Brain microvascular endothelial cell (primary cell): ENCODE data around the gene SOX9.
"Not testable (repeated sequence)": the region's sequence is repeated elsewhere in the genome, so short reads cannot be mapped to it uniquely, and the experiment has no call there.

Experiments
- DNase-seq: peaks from one replicate; pipeline ENCODE4 v3.0.0-alpha.2; 2020
- H3K27ac ChIP-seq: fragments of 250-450 bp; sonication (Bioruptor Pico); 2 replicates; pipeline ENCODE4 v1.5.1; 2020; ENCODE audit warnings: mild to moderate bottlenecking, moderate library complexity
- H3K27me3 ChIP-seq: fragments of 250-450 bp; sonication (Bioruptor Pico); replicated peaks from 2 replicates; pipeline ENCODE4 v1.5.1; 2020; ENCODE audit warnings: mild to moderate bottlenecking
- H3K36me3 ChIP-seq: fragments of 250-450 bp; sonication (Bioruptor Pico); replicated peaks from 2 replicates; pipeline ENCODE4 v1.5.1; 2020; ENCODE audit warnings: mild to moderate bottlenecking
- H3K4me3 ChIP-seq: 2 replicates; pipeline ENCODE4 v1.5.1; 2011; ENCODE audit warnings: low read depth, mild to moderate bottlenecking, control low read depth, low read length, moderate library complexity
- in situ Hi-C: cut with HindIII; loops from 2 replicates; pipeline ENCODE4 v1.10.0; 2017; ENCODE audit warnings: low sequenced_read_pairs, low pct_ligation_motif_present
- TF ChIP-seq, protein P1 (sequence below): IDR thresholded peaks from 2 replicates; pipeline ENCODE4 v1.5.1; 2011; ENCODE audit warnings: low read depth, mild to moderate bottlenecking, moderate library complexity, low read length, control low read depth, inconsistent platforms; ENCODE audit errors: missing control alignments

SOX9 gene

DNA sequence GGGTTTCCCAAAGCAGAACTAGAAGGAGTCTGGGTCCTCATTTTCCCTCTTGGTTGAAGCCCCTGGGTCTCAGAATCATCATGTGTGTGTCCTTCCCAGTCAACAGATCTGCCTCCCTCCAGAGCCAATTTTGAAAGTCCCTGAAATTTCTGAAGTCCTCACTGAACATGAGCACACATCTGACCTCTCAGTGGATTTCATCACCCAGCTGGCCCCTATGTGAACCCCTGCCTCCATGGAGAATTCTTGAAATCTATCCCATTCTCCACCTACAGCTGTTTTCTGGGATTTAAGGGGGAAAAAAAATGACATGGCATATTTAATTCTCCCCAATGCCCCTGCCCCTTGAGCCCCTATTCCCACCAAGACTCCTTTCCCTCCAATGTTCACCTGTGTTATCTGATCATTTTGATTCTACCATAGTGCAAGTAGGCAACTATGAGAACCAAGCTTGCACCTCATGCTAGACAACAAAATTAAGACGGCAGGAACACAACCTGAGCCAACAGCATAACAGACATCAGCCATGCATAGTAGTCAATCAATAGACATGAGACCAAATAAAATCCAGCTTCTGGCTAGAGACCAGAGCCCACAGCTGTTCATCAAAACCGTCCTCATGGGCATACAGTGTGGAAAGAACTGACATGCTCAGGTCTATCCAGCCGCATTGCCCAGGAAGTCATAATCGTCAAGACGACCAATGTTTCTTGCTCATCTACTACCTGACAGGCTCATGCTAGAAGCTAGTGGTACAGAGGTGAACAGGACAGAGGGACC lies 14.9 kb downstream of the SOX9 start:
- Histone ChIP-seq H3K27ac (no peak overlapping the region), H3K27me3 (no peaks in the 10 kb centered on the region), H3K4me3 (no peak overlapping the region), H3K36me3 (no peaks in the 10 kb centered on the region)
- TF ChIP-seq, protein P1, sequence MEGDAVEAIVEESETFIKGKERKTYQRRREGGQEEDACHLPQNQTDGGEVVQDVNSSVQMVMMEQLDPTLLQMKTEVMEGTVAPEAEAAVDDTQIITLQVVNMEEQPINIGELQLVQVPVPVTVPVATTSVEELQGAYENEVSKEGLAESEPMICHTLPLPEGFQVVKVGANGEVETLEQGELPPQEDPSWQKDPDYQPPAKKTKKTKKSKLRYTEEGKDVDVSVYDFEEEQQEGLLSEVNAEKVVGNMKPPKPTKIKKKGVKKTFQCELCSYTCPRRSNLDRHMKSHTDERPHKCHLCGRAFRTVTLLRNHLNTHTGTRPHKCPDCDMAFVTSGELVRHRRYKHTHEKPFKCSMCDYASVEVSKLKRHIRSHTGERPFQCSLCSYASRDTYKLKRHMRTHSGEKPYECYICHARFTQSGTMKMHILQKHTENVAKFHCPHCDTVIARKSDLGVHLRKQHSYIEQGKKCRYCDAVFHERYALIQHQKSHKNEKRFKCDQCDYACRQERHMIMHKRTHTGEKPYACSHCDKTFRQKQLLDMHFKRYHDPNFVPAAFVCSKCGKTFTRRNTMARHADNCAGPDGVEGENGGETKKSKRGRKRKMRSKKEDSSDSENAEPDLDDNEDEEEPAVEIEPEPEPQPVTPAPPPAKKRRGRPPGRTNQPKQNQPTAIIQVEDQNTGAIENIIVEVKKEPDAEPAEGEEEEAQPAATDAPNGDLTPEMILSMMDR = no peak
- no peak for DNase-seq
- in situ Hi-C loops = loop anchor here (25.0 kb wide), 1 partner anchor 402 kb away; no protein-coding TSS in a partner anchor

DNA sequence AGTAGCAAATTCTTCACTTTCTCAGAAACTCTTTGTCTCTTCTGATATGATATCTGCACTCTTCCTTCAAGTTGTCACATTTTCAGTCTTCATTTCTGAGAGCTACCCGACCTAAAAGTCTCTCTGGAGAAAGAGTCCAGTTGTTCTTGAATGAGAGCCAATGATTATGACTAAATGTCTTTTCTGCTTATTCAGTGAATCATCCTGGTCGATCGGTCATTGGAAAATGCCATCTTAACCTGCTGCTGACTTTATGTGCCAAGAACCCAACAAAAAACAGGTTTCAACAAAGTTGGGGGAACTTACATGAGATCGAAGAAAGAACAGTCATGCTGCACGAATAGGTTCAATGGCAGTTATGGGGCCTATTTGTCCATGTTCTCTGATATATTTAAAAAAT lies 15.9 kb downstream of the SOX9 start:
- DNase-seq = peak; percentile 72
- in situ Hi-C loops = loop anchor here (25.0 kb wide), 1 partner anchor 401 kb away; no protein-coding TSS in a partner anchor
- H3K27me3 ChIP-seq = no peaks in the 10 kb centered on the region

DNA sequence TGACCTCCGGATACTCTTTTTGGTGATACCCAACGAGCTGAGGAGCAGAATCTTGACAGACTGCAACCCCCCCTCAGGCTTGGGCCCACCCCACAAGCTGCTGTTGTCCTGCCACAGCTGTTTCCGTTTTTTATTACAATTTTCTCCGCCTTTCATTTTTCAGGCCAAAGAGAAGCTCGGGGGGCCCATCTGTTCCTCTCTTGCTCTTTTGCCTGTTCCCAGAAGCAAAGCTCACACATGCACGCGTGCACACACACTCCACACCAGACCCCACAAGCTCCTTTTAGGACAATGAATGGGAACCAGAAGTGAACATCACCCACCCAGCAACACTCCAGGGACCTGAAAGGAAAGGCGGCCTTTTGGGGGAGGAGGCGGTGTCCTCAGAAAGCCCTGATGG lies 16.3 kb downstream of the SOX9 start:
- in situ Hi-C loops = loop anchor here (25.0 kb wide), 1 partner anchor 400 kb away; no protein-coding TSS in a partner anchor
- no peaks in the 10 kb centered on the region for H3K27me3 ChIP-seq
- TF ChIP-seq, protein P1 = no peak
- H3K36me3 ChIP-seq = no peaks in the 10 kb centered on the region
- no peak overlapping the region for H3K4me3 ChIP-seq
- H3K27ac ChIP-seq = no peak overlapping the region
- no peak for DNase-seq

More for the DNA sequence above, 15.9 kb downstream of the SOX9 start:
- Histone ChIP-seq H3K27ac (no peak overlapping the region), H3K36me3 (no peaks in the 10 kb centered on the region), H3K4me3 (no peak overlapping the region)
- TF ChIP-seq, protein P1 = no peak

DNA sequence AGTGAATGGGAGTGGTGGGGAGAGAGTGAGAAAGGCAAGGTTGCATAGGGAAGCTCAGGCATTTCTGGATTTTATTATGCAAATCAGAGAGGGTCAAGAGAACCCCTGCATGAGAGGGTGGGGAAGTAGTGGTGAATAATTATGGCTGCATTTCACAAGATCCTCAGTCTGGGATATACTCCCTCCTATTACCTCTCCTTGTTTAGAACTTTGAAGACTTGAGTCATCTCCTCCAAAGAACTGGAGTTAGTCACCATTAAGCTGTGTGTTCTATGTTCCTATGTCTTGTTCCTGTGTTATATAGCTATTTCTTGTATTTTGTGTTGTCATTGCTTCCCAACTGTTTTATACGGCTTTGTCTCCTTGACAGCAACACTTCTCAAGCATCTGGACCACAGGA lies 18.4 kb downstream of the SOX9 start:
- TF ChIP-seq, protein P1 = no peak
- Histone ChIP-seq H3K36me3 (no peaks in the 10 kb centered on the region), H3K4me3 (no peak overlapping the region), H3K27ac (no peak overlapping the region), H3K27me3 (no peaks in the 10 kb centered on the region)
- in situ Hi-C loops = loop anchor here (25.0 kb wide), 1 partner anchor 398 kb away; no protein-coding TSS in a partner anchor
- DNase-seq = no peak

DNA sequence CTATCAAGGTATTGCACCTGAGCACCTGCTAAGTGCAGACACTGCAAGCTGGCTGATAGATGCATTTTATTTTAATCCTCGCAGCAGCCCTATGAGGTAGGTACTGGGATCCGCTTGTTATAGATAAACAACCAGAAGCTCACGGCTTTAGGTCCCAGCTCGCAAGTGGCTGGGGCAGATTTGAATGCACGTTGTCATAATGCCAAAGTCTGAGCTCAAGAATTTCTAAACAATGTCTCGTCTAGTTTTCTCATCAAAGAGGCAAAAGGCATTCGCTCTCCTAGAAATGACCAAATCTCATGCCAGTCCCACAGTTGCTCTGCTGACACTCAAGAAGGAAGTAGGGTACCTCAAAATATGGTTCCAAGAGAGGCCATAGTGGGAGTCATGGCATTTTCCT lies 20.5 kb downstream of the SOX9 start:
- TF ChIP-seq, protein P1 = no peak
- in situ Hi-C loops = loop anchor here (25.0 kb wide), 1 partner anchor 396 kb away; no protein-coding TSS in a partner anchor

DNA sequence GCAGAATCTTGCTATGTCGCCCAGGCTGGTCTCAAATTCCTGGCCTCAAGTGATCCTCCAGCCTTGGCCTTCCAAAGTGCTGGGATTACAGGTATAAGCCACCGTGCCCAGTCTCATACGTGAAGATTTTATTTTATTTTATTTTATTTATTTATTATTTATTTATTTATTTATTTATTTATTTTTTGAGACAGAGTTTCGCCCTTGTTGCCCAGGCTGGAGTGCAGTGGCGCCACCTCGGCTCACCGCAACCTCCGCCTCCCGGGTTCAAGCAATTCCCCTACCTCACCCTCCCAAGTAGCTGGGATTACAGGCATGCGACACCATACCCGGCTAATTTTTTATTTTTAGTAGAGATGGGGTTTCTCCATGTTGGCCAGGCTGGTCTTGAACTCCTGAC lies 21.3 kb downstream of the SOX9 start:
- DNase-seq, H3K27me3 ChIP-seq, H3K27ac ChIP-seq, H3K4me3 ChIP-seq, H3K36me3 ChIP-seq: not testable (repeated sequence)
- in situ Hi-C loops = loop anchor here (25.0 kb wide), 1 partner anchor 395 kb away; no protein-coding TSS in a partner anchor

More for the DNA sequence above, 20.5 kb downstream of the SOX9 start:
- no peak overlapping the region for H3K4me3 ChIP-seq
- H3K27me3 ChIP-seq = no peaks in the 10 kb centered on the region
- DNase-seq = no peak
- H3K27ac ChIP-seq = no peak overlapping the region
- no peaks in the 10 kb centered on the region for H3K36me3 ChIP-seq
